Measurements from ENCODE around the gene CELF3.

Gene CELF3

GRCh38 chr1:151710187-151710840 lies 6.3 kb downstream of the CELF3 start (continued):
- TF ChIP-seq MYNN (tag by site-specific recombination; IDR thresholded peaks at IDR 0.05; ENCODE audit: borderline replicate concordance) (peak; percentile 96), ZBTB17 (tag by site-specific recombination; IDR thresholded peaks at IDR 0.05) (no peak), ZSCAN30 (tag by site-specific recombination; IDR thresholded peaks at IDR 0.05) (no peak)
- TF ChIP-seq, protein P1, sequence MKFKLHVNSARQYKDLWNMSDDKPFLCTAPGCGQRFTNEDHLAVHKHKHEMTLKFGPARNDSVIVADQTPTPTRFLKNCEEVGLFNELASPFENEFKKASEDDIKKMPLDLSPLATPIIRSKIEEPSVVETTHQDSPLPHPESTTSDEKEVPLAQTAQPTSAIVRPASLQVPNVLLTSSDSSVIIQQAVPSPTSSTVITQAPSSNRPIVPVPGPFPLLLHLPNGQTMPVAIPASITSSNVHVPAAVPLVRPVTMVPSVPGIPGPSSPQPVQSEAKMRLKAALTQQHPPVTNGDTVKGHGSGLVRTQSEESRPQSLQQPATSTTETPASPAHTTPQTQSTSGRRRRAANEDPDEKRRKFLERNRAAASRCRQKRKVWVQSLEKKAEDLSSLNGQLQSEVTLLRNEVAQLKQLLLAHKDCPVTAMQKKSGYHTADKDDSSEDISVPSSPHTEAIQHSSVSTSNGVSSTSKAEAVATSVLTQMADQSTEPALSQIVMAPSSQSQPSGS (tag by site-specific recombination; IDR thresholded peaks at IDR 0.05; ENCODE audit: low read depth) = peak; percentile 93

GRCh38 chr1:151708891-151709290 lies 7.7 kb downstream of the CELF3 start:
- no peaks in the 10 kb centered on the region for H3K4me1 ChIP-seq (ENCODE audit: control insufficient read depth, insufficient read depth, low read length)
- no peak for TF ChIP-seq ZSCAN23 (tag by site-specific recombination; IDR thresholded peaks at IDR 0.05)
- TF ChIP-seq ZNF692 (tag by site-specific recombination; IDR thresholded peaks at IDR 0.05) = no peak
- TF ChIP-seq ZNF792 (tag by site-specific recombination; IDR thresholded peaks at IDR 0.05) = no peak
- no peak for TF ChIP-seq ZNF394 (tag by site-specific recombination; IDR thresholded peaks at IDR 0.05; ENCODE audit: borderline replicate concordance)
- TF ChIP-seq, protein P2, sequence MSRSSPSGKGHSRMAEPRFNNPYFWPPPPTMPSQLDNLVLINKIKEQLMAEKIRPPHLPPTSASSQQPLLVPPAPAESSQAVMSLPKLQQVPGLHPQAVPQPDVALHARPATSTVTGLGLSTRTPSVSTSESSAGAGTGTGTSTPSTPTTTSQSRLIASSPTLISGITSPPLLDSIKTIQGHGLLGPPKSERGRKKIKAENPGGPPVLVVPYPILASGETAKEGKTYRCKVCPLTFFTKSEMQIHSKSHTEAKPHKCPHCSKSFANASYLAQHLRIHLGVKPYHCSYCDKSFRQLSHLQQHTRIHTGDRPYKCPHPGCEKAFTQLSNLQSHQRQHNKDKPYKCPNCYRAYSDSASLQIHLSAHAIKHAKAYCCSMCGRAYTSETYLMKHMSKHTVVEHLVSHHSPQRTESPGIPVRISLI (tag by site-specific recombination; IDR thresholded peaks at IDR 0.05) = no peak
- TF ChIP-seq ZNF549 (tag by site-specific recombination; IDR thresholded peaks at IDR 0.05) = no peak
- no peak for TF ChIP-seq ZNF169 (tag by site-specific recombination; IDR thresholded peaks at IDR 0.05)
- TF ChIP-seq ZIC2 (tag by site-specific recombination; IDR thresholded peaks at IDR 0.05) = no peak
- TF ChIP-seq, protein P3, sequence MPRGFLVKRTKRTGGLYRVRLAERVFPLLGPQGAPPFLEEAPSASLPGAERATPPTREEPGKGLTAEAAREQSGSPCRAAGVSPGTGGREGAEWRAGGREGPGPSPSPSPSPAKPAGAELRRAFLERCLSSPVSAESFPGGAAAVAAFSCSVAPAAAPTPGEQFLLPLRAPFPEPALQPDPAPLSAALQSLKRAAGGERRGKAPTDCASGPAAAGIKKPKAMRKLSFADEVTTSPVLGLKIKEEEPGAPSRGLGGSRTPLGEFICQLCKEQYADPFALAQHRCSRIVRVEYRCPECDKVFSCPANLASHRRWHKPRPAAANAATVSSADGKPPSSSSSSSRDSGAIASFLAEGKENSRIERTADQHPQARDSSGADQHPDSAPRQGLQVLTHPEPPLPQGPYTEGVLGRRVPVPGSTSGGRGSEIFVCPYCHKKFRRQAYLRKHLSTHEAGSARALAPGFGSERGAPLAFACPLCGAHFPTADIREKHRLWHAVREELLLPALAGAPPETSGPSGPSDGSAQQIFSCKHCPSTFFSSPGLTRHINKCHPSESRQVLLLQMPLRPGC (tag by site-specific recombination; IDR thresholded peaks at IDR 0.05) = no peak
- TF ChIP-seq, protein P4, sequence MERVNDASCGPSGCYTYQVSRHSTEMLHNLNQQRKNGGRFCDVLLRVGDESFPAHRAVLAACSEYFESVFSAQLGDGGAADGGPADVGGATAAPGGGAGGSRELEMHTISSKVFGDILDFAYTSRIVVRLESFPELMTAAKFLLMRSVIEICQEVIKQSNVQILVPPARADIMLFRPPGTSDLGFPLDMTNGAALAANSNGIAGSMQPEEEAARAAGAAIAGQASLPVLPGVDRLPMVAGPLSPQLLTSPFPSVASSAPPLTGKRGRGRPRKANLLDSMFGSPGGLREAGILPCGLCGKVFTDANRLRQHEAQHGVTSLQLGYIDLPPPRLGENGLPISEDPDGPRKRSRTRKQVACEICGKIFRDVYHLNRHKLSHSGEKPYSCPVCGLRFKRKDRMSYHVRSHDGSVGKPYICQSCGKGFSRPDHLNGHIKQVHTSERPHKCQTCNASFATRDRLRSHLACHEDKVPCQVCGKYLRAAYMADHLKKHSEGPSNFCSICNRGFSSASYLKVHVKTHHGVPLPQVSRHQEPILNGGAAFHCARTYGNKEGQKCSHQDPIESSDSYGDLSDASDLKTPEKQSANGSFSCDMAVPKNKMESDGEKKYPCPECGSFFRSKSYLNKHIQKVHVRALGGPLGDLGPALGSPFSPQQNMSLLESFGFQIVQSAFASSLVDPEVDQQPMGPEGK (tag by site-specific recombination; IDR thresholded peaks at IDR 0.05) = no peak
- no peak for TF ChIP-seq ZBTB48 (tag by site-specific recombination; IDR thresholded peaks at IDR 0.05)
- TF ChIP-seq ZNF521 (tag by site-specific recombination; IDR thresholded peaks at IDR 0.05) = no peak
- TF ChIP-seq SCRT2 (tag by site-specific recombination; IDR thresholded peaks at IDR 0.05) = no peak
- no peak for TF ChIP-seq ZNF16 (tag by site-specific recombination; IDR thresholded peaks at IDR 0.05; ENCODE audit: low read depth)
- no peak for TF ChIP-seq ZNF776 (tag by site-specific recombination; IDR thresholded peaks at IDR 0.05; ENCODE audit: borderline replicate concordance)
- TF ChIP-seq KLF9 (tag by site-specific recombination; IDR thresholded peaks at IDR 0.05; ENCODE audit: low read depth) = no peak
- no peak for TF ChIP-seq KLF7 (tag by site-specific recombination; IDR thresholded peaks at IDR 0.05; ENCODE audit: borderline replicate concordance)
- TF ChIP-seq, protein P5, sequence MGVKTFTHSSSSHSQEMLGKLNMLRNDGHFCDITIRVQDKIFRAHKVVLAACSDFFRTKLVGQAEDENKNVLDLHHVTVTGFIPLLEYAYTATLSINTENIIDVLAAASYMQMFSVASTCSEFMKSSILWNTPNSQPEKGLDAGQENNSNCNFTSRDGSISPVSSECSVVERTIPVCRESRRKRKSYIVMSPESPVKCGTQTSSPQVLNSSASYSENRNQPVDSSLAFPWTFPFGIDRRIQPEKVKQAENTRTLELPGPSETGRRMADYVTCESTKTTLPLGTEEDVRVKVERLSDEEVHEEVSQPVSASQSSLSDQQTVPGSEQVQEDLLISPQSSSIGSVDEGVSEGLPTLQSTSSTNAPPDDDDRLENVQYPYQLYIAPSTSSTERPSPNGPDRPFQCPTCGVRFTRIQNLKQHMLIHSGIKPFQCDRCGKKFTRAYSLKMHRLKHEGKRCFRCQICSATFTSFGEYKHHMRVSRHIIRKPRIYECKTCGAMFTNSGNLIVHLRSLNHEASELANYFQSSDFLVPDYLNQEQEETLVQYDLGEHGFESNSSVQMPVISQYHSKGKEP (tag by site-specific recombination; IDR thresholded peaks at IDR 0.05) = no peak
- no peak for TF ChIP-seq ZNF558 (tag by site-specific recombination; IDR thresholded peaks at IDR 0.05)
- H3K4me3 ChIP-seq (ENCODE audit: low read depth, low read length) = no peak overlapping the region
- no peak overlapping the region for H3K27ac ChIP-seq (ENCODE audit: extremely low read depth, low read depth, low read length)
- no peaks in the 10 kb centered on the region for H3K9me3 ChIP-seq (ENCODE audit: control insufficient read depth, insufficient read depth, low read depth, low read length)
- H3K36me3 ChIP-seq (ENCODE audit: control insufficient read depth in 2 of 2, insufficient read depth in 1 of 2, low read length in 2 of 2) = no peaks in the 10 kb centered on the region
- ChIA-PET POLR2A (no interaction called here), CTCF (no interaction called here)
